SKM-1 (cell line): ENCODE data around the gene RFNG.

Experiments
- DNase-seq: peaks from one replicate; lab custom pipeline; 2025; ENCODE audit not compliant: unreplicated experiment; lab: John Stamatoyannopoulos, UW

The RFNG gene

DNA sequence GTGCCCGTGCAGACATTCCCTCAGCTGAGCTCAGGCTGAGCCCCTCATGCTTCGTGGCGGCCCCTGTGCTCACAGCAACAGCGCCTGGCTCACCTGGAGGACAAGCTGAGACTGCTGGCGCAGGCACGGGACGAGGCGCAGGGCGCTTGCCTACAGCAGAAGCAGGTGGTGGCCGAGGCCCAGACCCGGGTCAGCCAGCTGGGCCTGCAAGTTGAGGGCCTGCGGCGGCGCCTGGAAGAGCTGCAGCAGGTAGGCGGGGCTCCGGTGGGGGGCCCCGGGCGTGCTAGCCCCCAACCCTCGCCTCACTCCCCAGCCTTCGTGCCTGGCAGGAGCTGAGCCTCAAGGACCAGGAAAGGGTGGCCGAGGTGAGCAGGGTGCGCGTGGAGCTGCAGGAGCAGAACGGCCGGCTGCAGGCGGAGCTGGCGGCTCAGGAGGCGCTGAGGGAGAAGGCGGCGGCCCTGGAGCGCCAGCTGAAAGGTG is 21.6 kb downstream of the RFNG start:
- DNase-seq = no peak

DNA sequence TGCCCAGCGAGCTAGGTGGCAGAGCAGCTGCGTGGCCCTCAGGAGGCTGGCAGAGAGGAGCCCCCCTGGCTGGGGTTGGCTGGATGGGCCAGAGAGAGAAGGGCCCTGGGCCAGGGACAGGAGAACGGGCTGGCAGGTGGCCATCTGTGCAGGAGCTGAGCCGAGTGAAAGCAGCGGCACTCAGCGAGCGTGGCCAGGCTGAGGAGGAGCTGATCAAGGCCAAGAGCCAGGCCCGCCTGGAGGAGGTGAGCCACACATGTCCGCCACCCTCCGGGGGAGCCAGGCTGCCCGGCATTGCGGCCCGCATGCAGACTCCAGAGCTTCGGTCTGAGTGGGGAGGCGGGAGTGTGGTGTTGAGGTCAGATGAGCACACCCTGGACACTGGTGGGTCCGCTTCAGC is 22.2 kb downstream of the RFNG start:
- no peak for DNase-seq

GRCh38 chr17:82028966-82029365 is 22.6 kb downstream of the RFNG start:
- DNase-seq = no peak

DNA sequence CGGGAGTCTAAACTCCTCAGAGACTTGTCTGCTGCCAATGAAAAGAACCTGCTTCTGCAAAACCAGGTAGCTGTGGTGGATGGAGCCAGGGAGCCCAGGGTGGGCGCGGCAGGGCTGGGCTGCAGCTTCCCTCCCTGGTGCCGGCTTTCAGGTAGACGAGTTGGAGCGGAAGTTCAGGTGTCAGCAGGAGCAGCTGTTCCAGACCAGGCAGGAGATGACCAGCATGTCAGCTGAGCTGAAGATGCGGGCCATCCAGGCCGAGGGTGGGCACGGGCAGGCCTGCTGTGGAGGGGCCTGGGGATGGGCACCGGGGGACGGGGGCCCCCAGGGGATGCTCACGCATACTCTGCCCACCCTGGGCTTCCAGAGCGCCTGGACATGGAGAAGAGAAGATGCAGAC is 23.4 kb downstream of the RFNG start:
- no peak for DNase-seq

- DNase-seq = no peak
Observed at GRCh38 chr17:82025401-82026107, 26.1 kb downstream of the RFNG start.

DNA sequence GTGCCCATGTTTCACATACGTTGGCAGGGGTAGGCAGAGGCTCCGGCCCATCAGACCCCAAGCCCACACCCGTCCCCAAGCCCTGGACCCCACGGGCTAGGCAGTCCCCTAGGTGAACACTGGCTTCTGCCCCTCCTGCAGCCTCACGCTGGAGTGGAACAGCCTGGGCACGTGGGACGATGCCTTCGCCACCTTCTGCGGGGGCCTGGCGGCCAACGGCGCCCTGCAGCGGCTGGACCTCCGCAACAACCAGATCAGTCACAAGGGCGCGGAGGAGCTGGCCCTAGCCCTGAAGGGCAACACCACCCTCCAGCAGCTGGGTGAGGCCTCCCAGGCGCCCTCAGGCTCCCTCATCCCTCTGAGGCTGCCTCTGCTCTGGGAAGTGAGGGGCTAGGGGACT is 26.8 kb downstream of the RFNG start:
- no peak for DNase-seq

DNA sequence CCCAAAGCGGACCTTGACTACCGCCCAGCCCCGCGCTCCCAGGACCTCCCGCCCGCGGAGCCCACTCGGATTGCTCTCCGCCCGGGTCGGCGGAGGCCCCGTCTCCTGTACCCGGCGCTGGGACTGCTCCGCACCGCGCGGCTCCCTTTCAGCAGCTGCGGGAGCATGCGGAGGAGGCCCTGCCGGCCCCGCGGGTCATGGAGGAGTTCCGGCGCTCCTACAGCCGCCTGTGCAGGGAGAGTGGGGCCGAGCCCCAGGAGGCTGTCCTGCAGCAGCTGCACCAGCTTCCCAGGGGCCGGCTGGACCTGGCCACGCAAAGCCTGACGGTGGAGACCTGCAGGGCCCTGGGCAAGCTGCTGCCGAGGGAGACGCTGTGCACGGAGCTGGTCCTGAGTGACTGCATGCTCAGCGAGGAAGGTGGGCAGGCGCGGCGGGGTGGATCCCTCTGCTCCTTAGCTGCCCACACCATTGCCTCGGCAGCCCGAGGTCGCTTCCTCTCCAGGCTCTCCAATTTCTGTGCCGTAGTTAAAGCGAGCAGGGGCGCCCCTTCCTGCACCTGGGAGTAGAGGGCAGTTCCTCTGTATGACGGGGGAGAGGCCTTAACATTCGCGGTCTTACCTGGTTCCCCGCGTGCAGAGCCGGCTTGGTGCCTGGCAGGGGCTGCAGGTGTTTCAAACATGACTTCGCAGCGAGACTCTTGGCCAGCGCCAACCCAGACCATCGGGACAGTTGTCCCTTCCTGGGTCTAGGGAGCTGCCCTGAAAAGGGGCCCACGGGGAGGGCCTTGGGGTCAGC is 28.0 kb downstream of the RFNG start:
- DNase-seq = no peak

- DNase-seq = peak; percentile 99
Observed at GRCh38 chr17:82022981-82023446, 28.6 kb downstream of the RFNG start, which contains the start of gene LRRC45. LRRC45 (plus strand) TSS chr17:82023305; CDS start chr17:82023644, 339 bp downstream.

GRCh38 chr17:82022310-82022980 is 29.2 kb downstream of the RFNG start, which contains the start of gene CENPX:
CENPX (minus strand) TSS chr17:82022878; CDS start chr17:82022861, 17 bp downstream.
- no peak for DNase-seq

- DNase-seq = no peak
Observed at GRCh38 chr17:82021900-82022309, 29.7 kb downstream of the RFNG start.

DNA sequence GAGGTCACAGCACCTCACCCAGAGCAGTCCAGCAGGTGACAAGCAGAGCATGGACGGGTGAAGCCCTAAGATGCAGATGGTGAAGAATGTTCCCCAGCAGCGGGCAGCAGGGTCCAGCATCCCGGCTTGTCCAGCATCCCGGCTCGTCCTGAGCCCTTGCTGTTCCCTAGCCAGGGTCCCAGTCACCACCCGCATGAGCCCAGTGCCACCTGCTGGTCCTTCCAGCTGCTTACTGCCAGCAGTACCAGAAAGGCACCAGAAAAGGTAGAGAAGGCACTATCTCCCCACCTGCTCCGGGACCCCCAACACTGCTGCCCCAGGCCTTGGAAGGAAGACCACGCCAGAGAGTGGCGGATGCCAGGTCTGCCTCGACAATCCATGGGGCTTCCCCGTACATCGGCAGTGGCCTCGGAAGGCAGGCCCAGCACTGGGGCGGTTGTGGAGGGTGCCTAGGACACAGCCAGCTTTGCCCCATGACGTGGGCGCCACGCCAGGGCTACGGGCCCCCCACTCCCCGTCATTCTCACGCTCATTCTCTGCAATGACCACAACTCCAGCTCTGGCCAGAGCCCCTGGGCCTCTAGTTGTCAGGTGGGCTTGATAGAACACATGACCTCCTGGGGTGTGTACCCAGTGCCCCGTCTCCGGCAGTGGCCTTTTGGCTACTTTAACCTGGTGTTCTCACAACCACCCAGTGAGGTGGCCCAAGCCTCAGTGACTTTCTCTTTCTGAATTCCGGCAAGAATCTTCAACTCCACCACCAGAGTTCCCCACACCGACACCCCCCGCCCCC is 30.3 kb downstream of the RFNG start:
- no peak for DNase-seq

- no peak for DNase-seq
Observed at GRCh38 chr17:82020572-82021106, 31.0 kb downstream of the RFNG start.

- DNase-seq = peak; percentile 42
Observed at GRCh38 chr17:82019690-82020571, 31.7 kb downstream of the RFNG start.

- no peak for DNase-seq
Observed at GRCh38 chr17:82018989-82019689, 32.5 kb downstream of the RFNG start.

DNA sequence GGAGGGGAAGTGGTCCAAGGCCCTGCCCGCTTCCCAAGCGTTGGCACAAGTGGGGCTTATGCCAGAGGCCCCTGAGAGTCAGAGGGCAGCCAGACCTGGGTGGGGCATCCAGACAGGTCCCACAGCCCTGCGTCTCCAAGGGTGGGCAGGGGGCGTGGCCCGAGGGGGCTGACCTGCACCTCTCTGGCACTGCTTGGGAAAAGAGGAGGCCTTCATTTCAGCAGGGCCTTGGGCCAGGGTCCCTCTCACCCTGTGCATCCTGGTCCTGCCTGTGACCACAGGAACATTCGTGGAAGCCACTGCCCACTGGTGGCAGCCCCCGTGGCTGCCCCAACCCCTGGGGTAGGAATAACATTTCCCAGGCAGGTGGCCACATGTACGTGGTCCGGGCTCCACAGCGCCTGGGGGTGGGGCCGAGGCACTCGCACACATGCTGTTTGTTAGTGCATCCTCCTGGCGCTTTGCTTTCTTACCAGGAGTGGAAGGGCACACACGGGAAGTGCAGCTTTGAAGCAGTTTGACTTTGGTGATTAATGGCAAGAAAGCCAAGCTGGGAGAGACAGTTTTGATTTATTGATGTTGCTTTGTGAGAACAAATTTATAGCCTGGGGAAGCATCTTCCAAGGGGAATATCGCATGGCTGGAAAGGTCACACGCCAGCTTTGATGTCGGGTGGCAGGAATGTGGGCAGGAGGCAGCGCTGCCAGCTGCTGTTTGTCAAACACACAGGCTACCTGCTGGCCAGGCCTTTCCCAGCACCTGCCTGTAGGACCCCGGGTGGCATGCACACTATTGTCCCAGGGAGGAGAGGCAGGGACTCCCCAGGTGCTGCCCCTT is 33.2 kb downstream of the RFNG start:
- no peak for DNase-seq

GRCh38 chr17:82017612-82018151 is 33.9 kb downstream of the RFNG start:
- no peak for DNase-seq

GRCh38 chr17:82016875-82017459 is 34.6 kb downstream of the RFNG start:
- no peak for DNase-seq
